Osteoblast (primary cell): ENCODE data around the gene RANGAP1. TPM values are rescaled to one million over a fixed set of nuclear protein-coding genes. Genes with fewer than 3 reads are reported as not detected.

Experiments
- DNase-seq: peaks from one replicate; pipeline ENCODE4 v3.0.0; 2011; ENCODE audit warnings: low spot score, mixed read lengths; ENCODE audit not compliant: insufficient read length; ENCODE audit errors: missing footprints
- H2AFZ ChIP-seq: 2 replicates; pipeline ENCODE4 v1.6.0; 2011; ENCODE audit warnings: mild to moderate bottlenecking, low read length
- H3K27ac ChIP-seq: 2 replicates; pipeline ENCODE4 v1.5.1; 2011; ENCODE audit warnings: mild to moderate bottlenecking, low read depth, low read length, moderate library complexity
- H3K27me3 ChIP-seq: 2 replicates; pipeline ENCODE4 v1.6.0; 2012; ENCODE audit warnings: mild to moderate bottlenecking, control low read depth, inconsistent platforms, low read length, moderate library complexity; ENCODE audit not compliant: insufficient read depth
- H3K36me3 ChIP-seq: 2 replicates; pipeline ENCODE4 v1.5.1; 2011; ENCODE audit warnings: mild to moderate bottlenecking, low read length, control low read depth, moderate library complexity; ENCODE audit not compliant: insufficient read depth
- H3K4me1 ChIP-seq: 2 replicates; pipeline ENCODE4 v1.5.1; 2011; ENCODE audit warnings: mild to moderate bottlenecking, low read length, control low read depth, moderate library complexity; ENCODE audit not compliant: insufficient read depth
- H3K4me2 ChIP-seq: 2 replicates; pipeline ENCODE4 v1.6.0; 2011; ENCODE audit warnings: mild to moderate bottlenecking, low read length; ENCODE audit not compliant: insufficient read depth
- H3K4me3 ChIP-seq: fragments of 200-600 bp; sonication (generic); 3 replicates; pipeline ENCODE4 v1.5.1; 2012; ENCODE audit warnings: mild to moderate bottlenecking, low read length, inconsistent platforms; ENCODE audit not compliant: insufficient read depth
- H3K79me2 ChIP-seq: 2 replicates; pipeline ENCODE4 v1.6.0; 2012; ENCODE audit warnings: mild to moderate bottlenecking, low read length, control low read depth, inconsistent platforms; ENCODE audit not compliant: insufficient read depth
- H3K9me3 ChIP-seq: 2 replicates; pipeline ENCODE4 v1.5.1; 2011; ENCODE audit warnings: low read depth, low read length, control low read depth
- H4K20me1 ChIP-seq: 2 replicates; pipeline ENCODE4 v1.6.0; 2012; ENCODE audit warnings: mild to moderate bottlenecking, low read length, control low read depth; ENCODE audit not compliant: insufficient read depth
- CTCF ChIP-seq: IDR thresholded peaks from 2 replicates; pipeline ENCODE4 v1.5.1; 2011; ENCODE audit warnings: mild to moderate bottlenecking, low read depth, low read length, moderate library complexity; ENCODE audit errors: extremely low read depth
- total RNA-seq: library from RNA; depleted of rRNA; stranded (reverse); fragments of >200 nt; gene quantifications from 2 replicates; pipeline ENCODE4 v1.2.3, GENCODE V29; 2012

Gene RANGAP1
- total RNA-seq, 1 donor = 31.8 TPM

- Histone ChIP-seq H2AFZ (no peak overlapping the region), H3K27ac (no peak overlapping the region), H4K20me1 (peaks cover 25% of the 10 kb centered on the region)
Measured at GRCh38 chr22:41320416-41321240, 34.6 kb upstream of the RANGAP1 start.

GRCh38 chr22:41315586-41315985, 29.6 kb upstream of the RANGAP1 start:
- H3K36me3 ChIP-seq = peaks cover 11% of the 10 kb centered on the region
- H3K27me3 ChIP-seq = no peaks in the 10 kb centered on the region
- no peak overlapping the region for H3K27ac ChIP-seq
- H4K20me1 ChIP-seq = peaks cover 29% of the 10 kb centered on the region
- H3K4me1 ChIP-seq = no peaks in the 10 kb centered on the region
- no peak for DNase-seq
- H2AFZ ChIP-seq = no peak overlapping the region
- no peak for TF ChIP-seq CTCF
- no peaks in the 10 kb centered on the region for H3K9me3 ChIP-seq
- no peak overlapping the region for H3K4me2 ChIP-seq
- H3K79me2 ChIP-seq = peaks cover 86% of the 10 kb centered on the region
- H3K4me3 ChIP-seq = no peak overlapping the region

More at GRCh38 chr22:41320416-41321240, 34.6 kb upstream of the RANGAP1 start:
- H3K36me3 ChIP-seq = peaks cover 29% of the 10 kb centered on the region
- H3K9me3 ChIP-seq = no peaks in the 10 kb centered on the region
- no peaks in the 10 kb centered on the region for H3K27me3 ChIP-seq
- no peaks in the 10 kb centered on the region for H3K4me1 ChIP-seq
- peak; percentile 61 for DNase-seq
- TF ChIP-seq CTCF = no peak
- no peak overlapping the region for H3K4me3 ChIP-seq
- H3K4me2 ChIP-seq = no peak overlapping the region
- H3K79me2 ChIP-seq = peaks cover 66% of the 10 kb centered on the region

GRCh38 chr22:41314821-41315220, 28.8 kb upstream of the RANGAP1 start:
- Histone ChIP-seq H3K9me3 (no peaks in the 10 kb centered on the region), H3K4me1 (no peaks in the 10 kb centered on the region), H4K20me1 (peaks cover 32% of the 10 kb centered on the region), H3K4me3 (no peak overlapping the region), H3K27ac (no peak overlapping the region), H3K79me2 (peaks cover 86% of the 10 kb centered on the region), H3K4me2 (no peak overlapping the region), H3K36me3 (peaks cover 10% of the 10 kb centered on the region), H3K27me3 (no peaks in the 10 kb centered on the region), H2AFZ (no peak overlapping the region)
- no peak for TF ChIP-seq CTCF
- DNase-seq = no peak

- Histone ChIP-seq H3K27ac (no peak overlapping the region), H3K27me3 (no peaks in the 10 kb centered on the region), H3K9me3 (no peaks in the 10 kb centered on the region), H3K36me3 (peaks cover 15% of the 10 kb centered on the region), H3K4me1 (peaks cover 18% of the 10 kb centered on the region), H2AFZ (no peak overlapping the region), H3K4me3 (no peak overlapping the region), H4K20me1 (peaks cover 48% of the 10 kb centered on the region), H3K79me2 (peaks cover 87% of the 10 kb centered on the region), H3K4me2 (no peak overlapping the region)
- DNase-seq = peak; percentile 62
- TF ChIP-seq CTCF = no peak
Measured at GRCh38 chr22:41311487-41311886, 25.5 kb upstream of the RANGAP1 start.
